Myocyte (in vitro differentiated cells): ENCODE measurements around the gene POLD4. TPM values are rescaled to one million over a fixed set of nuclear protein-coding genes. Genes with fewer than 3 reads are reported as not detected.
A peak's percentile ranks its signal among the peaks of the same experiment; 100 is the strongest.

Source experiments
- DNase-seq: peaks from one replicate; pipeline ENCODE4 v3.0.0-alpha.2; 2012; ENCODE audit warnings: low read depth
- total RNA-seq: library from RNA; depleted of rRNA; stranded (reverse); fragments of >200 nt; gene quantifications from 2 replicates; pipeline ENCODE4 v1.2.3, GENCODE V29; 2014

Gene POLD4
- total RNA-seq, 1 donor from 2014 or later, result 105 TPM

DNA sequence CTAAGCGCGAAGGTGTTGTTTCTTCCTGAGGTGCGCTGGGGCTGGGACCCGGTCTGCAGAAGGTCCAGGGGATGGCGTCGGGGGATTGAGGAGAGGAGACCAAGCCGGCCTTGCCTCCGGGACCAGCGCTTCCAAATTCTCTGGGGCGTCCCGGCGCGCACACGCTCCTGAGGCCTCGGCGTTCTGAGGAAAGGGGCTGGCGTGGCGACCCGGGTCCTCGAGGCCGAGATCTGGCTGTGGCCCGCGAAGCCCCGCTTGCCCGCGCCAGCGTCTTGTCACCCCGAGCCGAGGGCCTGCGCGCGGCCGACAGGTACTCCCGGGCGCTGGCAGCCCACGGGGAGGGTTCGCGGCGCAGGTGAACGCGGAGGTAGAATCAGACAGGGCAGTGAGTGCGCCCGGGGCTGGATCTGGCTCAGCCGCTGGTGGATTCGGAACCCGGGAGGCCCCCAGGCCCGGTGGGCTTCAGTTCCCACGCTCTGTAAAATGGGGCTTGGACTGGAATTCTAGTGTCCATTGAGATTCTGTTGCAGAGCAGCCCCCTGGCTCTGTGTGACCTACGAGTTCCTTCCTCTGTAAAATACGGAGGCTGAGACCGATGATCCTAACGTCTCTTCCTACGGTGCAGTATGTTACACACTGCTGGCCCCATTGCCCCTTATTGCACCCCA lies 35.3 kb downstream of the POLD4 start:
- DNase-seq, result no peak

DNA sequence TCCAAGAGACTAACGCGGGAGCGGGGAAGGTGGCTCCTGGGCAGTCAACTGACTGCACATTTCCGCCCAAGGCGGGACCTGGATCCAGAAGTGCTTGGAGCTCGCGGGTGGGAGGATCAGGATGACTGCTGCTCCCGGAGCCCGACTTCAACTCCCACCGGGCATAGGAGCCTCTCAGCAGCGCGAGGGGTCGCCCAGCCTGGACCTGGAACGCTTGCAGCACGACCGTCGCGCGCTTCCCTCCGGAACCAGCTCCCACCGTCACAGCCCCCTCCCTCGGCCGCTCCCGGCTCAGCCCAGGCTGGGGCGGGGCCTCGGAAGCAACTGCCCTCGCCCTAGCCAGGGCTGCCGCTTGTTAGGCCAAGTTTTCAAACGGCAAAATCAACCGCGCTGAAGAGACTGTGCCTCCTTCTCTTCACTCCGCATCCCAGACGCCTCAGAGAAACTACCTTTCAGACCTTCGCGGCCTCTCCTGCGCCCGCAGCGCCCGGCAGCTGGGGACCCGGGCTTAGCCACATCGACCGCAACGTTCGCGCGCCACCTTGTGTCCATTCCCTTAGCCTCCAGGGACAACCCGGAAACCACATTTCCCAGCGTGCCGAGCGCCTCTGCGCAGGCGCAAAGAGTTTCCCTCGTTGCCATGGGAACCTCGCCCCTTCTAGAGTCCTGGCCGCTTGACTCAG lies 36.0 kb downstream of the POLD4 start:
- peak; percentile 97 for DNase-seq

DNA sequence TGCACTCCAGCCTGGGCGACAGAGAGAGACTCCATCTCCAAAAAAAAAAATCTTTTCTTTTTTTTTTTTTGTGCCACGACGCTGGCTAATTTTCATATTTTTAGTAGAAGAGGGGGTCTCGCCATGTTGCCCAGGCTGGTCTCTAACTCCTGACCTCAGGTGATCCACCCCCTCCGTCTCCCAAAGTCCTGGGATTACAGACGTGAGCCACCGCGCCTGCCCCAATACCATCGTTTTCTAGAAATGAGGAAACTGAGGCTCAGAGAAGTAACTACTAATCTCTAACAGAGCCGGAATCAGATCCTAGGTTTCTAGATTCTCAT lies 36.5 kb downstream of the POLD4 start:
- DNase-seq, result no peak

DNA sequence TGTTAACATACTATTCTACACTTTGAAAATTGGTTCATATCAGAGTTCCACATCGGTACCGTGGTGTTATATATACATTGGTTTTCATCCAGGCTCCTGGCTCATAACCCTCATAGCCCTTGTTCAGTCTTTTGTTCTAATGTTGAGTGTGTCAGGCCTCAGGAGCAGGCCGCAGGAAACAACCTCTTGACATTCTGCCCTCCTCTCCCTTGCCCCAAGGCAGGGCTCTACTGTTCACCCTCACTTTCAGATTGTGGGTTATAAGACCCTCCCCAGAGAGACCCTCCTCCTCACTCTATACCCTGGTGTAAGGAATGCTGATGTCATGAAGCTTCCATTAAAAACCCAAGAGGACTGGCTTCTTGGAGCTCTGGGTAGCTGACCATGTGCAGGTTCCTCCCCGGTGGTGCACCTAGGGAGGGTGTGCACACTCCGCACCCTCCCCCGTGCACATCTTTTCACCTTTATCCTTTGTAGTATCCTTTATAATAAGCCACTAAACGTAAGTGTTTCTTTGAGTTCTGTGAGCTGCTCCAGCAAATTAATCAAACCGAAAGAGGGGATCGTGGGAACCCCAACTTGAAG lies 37.9 kb downstream of the POLD4 start:
- no peak for DNase-seq

- DNase-seq, result no peak
Observed at GRCh38 chr11:67314218-67314617, 39.1 kb downstream of the POLD4 start.

GRCh38 chr11:67313125-67313890 lies 40.0 kb downstream of the POLD4 start:
- no peak for DNase-seq

DNA sequence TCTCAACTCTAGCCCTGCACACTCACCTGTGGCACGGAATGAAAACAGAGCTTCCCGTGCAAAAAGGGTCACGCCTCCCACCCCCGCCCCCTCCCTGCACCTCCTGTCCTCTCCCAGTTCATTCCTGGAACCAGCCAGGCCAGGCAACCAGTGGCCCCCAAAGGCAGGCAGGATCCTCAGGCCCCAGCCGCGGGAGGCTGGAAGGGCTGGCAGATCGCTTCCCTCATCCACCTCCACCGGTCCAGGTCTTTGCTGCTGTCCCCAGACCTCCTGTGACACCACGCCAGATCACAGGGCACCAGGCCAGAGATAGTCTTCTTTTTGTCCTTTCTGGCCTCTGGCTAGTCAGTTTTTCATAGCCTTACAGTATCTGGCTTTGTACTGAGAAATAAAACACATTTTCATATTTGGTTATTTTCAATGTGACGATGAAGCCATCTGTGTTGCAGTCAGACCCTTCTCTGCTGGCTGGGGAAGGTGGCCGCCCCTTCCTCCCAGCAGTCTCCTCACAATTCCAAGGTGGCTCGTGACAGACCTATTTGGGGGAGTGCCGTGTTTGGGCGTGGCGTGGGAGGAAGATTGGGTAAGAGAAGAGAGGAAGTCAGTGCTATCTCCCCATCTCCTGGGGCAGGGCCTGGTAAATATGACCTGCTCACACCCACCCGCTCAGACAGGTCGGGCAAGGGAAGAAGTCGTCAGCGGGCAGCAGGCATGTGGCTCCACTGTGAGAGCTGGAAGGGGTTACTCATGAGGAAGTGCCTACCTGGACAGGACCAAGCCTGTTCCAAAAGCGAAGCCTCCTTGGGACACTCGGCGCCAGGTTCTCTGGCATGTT lies 40.9 kb downstream of the POLD4 start:
- DNase-seq, result no peak

- DNase-seq, result no peak
Observed at GRCh38 chr11:67311556-67312082, 41.7 kb downstream of the POLD4 start.

- no peak for DNase-seq
Observed at GRCh38 chr11:67311051-67311555, 42.2 kb downstream of the POLD4 start.

- no peak for DNase-seq
Observed at GRCh38 chr11:67310246-67311050, 42.9 kb downstream of the POLD4 start.

DNA sequence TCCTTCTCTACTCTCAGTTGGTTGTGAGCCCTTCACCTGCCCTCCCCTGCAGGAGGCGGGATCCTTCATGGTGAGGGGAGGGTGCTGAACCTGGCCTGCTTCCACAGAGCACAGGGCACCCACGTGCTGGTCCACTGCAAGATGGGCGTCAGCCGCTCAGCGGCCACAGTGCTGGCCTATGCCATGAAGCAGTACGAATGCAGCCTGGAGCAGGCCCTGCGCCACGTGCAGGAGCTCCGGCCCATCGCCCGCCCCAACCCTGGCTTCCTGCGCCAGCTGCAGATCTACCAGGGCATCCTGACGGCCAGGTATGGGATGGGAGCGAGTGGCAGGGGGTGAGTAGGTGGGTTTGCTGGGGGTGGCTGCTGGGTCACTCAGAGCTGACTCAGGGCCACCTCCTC lies 43.7 kb downstream of the POLD4 start:
- no peak for DNase-seq

- DNase-seq, result no peak
Observed at GRCh38 chr11:67309166-67309565, 44.2 kb downstream of the POLD4 start.

DNA sequence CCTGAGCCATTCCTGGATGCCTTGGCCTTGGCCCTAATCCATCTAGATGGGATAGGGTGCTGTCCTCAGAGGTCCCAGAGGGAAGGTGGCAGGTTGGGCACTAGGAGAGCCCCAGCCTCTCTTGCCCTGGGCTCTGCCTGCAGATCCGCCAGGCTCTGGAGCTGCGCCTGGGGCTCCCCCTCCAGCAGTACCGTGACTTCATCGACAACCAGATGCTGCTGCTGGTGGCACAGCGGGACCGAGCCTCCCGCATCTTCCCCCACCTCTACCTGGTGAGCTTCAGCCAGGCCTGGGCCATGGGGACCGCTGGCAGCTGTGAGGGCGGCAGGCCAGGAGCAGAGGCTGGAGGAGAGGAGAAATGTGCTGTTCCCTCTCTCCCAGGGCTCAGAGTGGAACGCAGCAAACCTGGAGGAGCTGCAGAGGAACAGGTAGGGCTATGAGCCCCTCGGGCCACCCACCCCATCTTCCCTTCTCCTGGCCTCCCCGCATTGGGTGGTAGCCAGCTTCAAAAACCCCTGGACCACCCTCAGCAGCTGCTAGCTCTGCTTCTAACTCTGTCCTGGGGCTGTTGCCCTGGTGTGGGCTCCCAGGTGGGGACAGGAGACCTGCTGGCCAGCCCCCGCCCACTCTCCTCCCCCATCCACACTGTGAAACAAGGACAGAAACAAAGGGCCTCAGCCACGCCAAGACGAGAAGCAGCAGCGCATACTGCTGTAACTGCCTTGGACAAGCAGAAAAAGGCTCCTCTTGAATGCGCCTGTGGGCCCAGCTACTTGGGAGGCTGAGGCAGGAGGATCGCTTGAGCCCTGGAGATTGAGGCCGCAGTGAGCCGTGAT lies 45.1 kb downstream of the POLD4 start:
- no peak for DNase-seq

DNA sequence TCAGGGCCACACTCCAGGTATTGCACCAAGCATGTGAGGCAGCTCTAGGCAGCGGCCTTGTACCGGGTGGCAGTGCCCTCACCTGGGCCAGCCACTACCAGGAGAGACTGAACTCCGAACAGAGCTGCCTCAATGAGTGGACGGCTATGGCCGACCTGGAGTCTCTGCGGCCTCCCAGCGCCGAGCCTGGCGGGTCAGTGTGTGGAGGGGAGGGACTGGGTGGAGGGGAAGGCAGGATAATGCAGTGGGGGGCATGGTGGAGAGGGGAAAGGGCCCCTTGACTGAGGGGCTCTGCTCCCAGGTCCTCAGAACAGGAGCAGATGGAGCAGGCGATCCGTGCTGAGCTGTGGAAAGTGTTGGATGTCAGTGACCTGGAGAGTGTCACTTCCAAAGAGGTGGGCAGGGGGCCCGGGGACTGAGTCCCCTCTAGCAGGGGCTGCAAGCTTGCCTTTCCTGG lies 45.8 kb downstream of the POLD4 start:
- DNase-seq, result no peak

GRCh38 chr11:67306769-67307544 lies 46.4 kb downstream of the POLD4 start:
- no peak for DNase-seq

DNA sequence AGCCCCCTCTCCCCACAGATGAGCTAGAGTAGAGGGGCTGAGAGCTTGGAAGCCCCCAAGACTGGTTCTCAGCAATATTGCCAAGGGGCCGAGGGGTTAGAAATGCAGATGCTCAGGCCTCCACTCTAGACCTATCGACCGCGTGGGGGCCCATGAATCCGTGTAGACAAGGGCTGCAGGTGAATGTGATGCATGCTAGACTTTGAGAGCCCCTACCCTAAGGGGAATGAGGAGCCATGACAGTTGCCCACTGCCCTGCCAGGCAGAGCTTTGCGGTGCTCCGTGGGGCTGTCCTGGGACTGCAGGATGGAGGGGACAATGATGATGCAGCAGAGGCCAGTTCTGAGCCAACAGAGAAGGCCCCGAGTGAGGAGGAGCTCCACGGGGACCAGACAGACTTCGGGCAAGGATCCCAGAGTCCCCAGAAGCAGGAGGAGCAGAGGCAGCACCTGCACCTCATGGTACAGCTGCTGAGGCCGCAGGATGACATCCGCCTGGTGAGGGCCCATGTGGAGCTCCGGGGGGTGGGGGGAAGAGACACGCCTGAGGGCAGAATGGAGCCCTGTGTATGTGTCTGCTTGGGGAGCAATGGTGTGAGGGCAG lies 48.7 kb downstream of the POLD4 start:
- DNase-seq, result no peak

GRCh38 chr11:67303835-67304411 lies 49.4 kb downstream of the POLD4 start:
- DNase-seq, result no peak
